ENCODE data around the gene CTNNBIP1. TPM values are rescaled to one million over a fixed set of nuclear protein-coding genes. Genes with fewer than 3 reads are reported as not detected.

Gene CTNNBIP1
- total RNA-seq, 4 donors from 2014 or later, result 478 to 742 (median 566) TPM

- no peak overlapping the region for H3K4me3 ChIP-seq (ENCODE audit: low read depth, poor library complexity, severe bottlenecking)
- intact Hi-C loops (cut with DNase I; ENCODE audit: low total_unique reads), result no loop called here
- DNase-seq (ENCODE audit: low spot score in 2 of 2), result no peak
- WGBS, 2 donors, result 64 to 78% methylated on average over 9 of the region's 9 CpGs
- TF ChIP-seq, protein P1, sequence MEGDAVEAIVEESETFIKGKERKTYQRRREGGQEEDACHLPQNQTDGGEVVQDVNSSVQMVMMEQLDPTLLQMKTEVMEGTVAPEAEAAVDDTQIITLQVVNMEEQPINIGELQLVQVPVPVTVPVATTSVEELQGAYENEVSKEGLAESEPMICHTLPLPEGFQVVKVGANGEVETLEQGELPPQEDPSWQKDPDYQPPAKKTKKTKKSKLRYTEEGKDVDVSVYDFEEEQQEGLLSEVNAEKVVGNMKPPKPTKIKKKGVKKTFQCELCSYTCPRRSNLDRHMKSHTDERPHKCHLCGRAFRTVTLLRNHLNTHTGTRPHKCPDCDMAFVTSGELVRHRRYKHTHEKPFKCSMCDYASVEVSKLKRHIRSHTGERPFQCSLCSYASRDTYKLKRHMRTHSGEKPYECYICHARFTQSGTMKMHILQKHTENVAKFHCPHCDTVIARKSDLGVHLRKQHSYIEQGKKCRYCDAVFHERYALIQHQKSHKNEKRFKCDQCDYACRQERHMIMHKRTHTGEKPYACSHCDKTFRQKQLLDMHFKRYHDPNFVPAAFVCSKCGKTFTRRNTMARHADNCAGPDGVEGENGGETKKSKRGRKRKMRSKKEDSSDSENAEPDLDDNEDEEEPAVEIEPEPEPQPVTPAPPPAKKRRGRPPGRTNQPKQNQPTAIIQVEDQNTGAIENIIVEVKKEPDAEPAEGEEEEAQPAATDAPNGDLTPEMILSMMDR (IDR thresholded peaks at IDR 0.05), result no peak
- TF ChIP-seq POLR2A (IDR thresholded peaks at IDR 0.05), result no peak
Observed at GRCh38 chr1:9878404-9878803, 31.7 kb downstream of the CTNNBIP1 start.

- intact Hi-C loops (cut with DNase I; ENCODE audit: low total_unique reads), result no loop called here
- 34 to 59% methylated on average over 9 to 10 of the region's 10 CpGs for WGBS, 2 donors
- H3K4me3 ChIP-seq (ENCODE audit: low read depth, poor library complexity, severe bottlenecking), result no peak overlapping the region
- DNase-seq (ENCODE audit: low spot score in 2 of 2), result peak in 1 of 2 donors; percentile 54
- TF ChIP-seq POLR2A (IDR thresholded peaks at IDR 0.05), result no peak
- TF ChIP-seq, protein P1 (IDR thresholded peaks at IDR 0.05), result no peak
Observed at GRCh38 chr1:9877962-9878361, 32.1 kb downstream of the CTNNBIP1 start.

DNA sequence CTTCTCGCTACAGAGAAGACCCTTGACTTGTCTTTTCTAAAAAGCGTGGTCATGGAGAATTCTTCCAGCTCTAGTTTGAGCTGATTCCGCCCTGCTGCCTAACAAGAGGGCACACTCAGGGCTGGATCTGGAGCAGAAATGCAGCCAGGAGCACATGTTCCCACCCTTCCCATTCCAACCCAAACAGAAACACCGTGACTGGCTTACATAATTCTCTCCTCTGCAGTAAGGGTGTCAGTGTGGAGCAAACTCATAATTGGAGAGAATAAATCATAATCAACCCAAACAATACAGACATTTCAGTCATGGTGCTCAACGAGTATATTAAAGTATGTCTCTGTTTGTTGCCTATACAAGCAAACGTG lies 34.5 kb downstream of the CTNNBIP1 start:
- no peak for DNase-seq (ENCODE audit: low spot score in 2 of 2)
- WGBS, 2 donors, result 51 to 57% methylated on average over 6 of the region's 6 CpGs
- H3K4me3 ChIP-seq (ENCODE audit: low read depth, poor library complexity, severe bottlenecking), result no peak overlapping the region
- intact Hi-C loops (cut with DNase I; ENCODE audit: low total_unique reads), result no loop called here
- TF ChIP-seq, protein P1 (IDR thresholded peaks at IDR 0.05), result no peak
- TF ChIP-seq POLR2A (IDR thresholded peaks at IDR 0.05), result no peak

DNA sequence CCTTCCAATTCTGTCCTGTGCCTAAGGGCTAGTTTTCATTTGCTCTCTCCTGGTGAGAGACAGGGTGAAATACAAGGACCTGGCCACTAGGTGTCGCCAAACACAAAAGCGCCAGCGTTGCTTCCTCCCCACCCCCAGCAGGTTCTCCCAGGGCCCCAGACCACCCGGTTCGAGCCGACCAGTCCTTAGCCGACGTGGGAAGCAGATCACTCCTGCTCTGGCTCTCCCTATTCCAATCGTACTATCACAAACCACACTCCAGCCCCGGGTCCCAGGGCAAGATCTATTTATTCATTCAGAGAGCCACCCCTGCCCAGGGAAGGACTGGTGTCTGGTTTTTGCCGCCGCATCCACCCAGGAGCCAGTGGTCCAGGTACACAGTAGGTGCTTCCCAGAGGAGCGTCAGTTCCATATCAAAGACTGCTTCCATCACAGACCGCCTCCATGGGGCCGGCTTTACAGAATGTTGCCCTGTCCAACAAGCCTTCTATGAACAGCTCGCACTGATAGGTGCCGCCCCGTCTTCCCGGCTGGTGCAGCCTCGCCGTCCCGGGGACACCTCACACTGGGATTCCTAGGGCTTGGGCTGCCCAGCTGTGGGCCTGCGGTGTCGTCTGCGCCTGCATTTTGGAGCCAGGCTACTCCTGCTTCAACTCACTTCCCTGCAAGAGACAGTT lies 35.0 kb downstream of the CTNNBIP1 start:
- no peak overlapping the region for H3K4me3 ChIP-seq (ENCODE audit: low read depth, poor library complexity, severe bottlenecking)
- peak; percentile 55 to 92 for DNase-seq (ENCODE audit: low spot score in 2 of 2)
- intact Hi-C loops (cut with DNase I; ENCODE audit: low total_unique reads), result no loop called here
- WGBS, 2 donors, result 24 to 33% methylated on average over 25 of the region's 25 CpGs
- TF ChIP-seq, protein P1 (IDR thresholded peaks at IDR 0.05), result peak in 1 of 3 donors; percentile 78
- no peak for TF ChIP-seq POLR2A (IDR thresholded peaks at IDR 0.05)

- H3K4me3 ChIP-seq (ENCODE audit: low read depth, poor library complexity, severe bottlenecking), result no peak overlapping the region
- DNase-seq (ENCODE audit: low spot score in 2 of 2), result no peak
- TF ChIP-seq, protein P1 (IDR thresholded peaks at IDR 0.05), result no peak
- no peak for TF ChIP-seq POLR2A (IDR thresholded peaks at IDR 0.05)
- intact Hi-C loops (cut with DNase I; ENCODE audit: low total_unique reads), result no loop called here
- WGBS, 2 donors, result 77% methylated on average over 3 of the region's 3 CpGs
Observed at GRCh38 chr1:9874412-9874811, 35.7 kb downstream of the CTNNBIP1 start.

DNA sequence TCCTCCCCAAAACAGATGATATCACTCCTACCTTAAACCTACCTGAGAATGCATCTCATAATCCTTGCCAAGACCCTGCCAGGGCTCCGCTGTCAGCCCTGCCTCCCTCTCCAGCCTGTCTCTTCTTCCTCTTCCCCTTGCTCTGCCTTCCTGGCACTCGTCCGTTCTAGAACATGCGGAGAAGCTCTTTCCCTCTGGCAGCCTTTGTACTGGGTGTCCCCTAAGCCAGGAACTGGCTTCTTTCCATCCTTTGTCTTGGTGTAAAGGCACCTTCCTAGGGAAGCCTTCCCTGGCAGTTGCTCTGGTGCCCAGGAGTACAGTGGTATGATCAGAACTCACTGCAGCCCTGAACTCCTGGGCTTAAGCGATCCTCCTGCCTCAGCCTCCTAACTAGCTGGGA lies 36.1 kb downstream of the CTNNBIP1 start:
- intact Hi-C loops (cut with DNase I; ENCODE audit: low total_unique reads), result no loop called here
- DNase-seq (ENCODE audit: low spot score in 2 of 2), result no peak
- no peak for TF ChIP-seq POLR2A (IDR thresholded peaks at IDR 0.05)
- TF ChIP-seq, protein P1 (IDR thresholded peaks at IDR 0.05), result no peak
- WGBS, 2 donors, result 70 to 77% methylated on average over 5 of the region's 5 CpGs
- no peak overlapping the region for H3K4me3 ChIP-seq (ENCODE audit: low read depth, poor library complexity, severe bottlenecking)

All from lower leg skin (tissue), 4 donors.